Muscle of leg (tissue), 11 donors: ENCODE data around the gene UBE2R2. TPM values are rescaled to one million over a fixed set of nuclear protein-coding genes. Genes with fewer than 3 reads are reported as not detected.
A peak's percentile ranks its signal among the peaks of the same experiment; 100 is the strongest.
"Not testable (repeated sequence)": the region's sequence is repeated elsewhere in the genome, so short reads cannot be mapped to it uniquely, and the experiment has no call there.

Experiments
- DNase-seq: peaks from one replicate; pipeline ENCODE4 v3.0.0; 2013
- H3K27ac ChIP-seq: one replicate; pipeline ENCODE4 v1.5.1; 2013; ENCODE audit warnings: mild to moderate bottlenecking, low read length, control low read depth
- H3K27me3 ChIP-seq: one replicate; pipeline ENCODE4 v1.6.1; 2013; ENCODE audit warnings: low read length; ENCODE audit not compliant: control insufficient read depth, insufficient read depth
- H3K36me3 ChIP-seq: one replicate; pipeline ENCODE4 v1.6.1; 2013; ENCODE audit warnings: low read length; ENCODE audit not compliant: control insufficient read depth, insufficient read depth
- H3K4me1 ChIP-seq: one replicate; pipeline ENCODE4 v1.6.1; 2013; ENCODE audit warnings: low read length; ENCODE audit not compliant: control insufficient read depth, insufficient read depth
- H3K4me3 ChIP-seq: one replicate; pipeline ENCODE4 v1.5.1; 2013; ENCODE audit warnings: low read length, control low read depth
- H3K9me3 ChIP-seq: replicated peaks from 2 replicates; pipeline ENCODE4 v1.6.1; 2013; ENCODE audit warnings: low read depth, low read length; ENCODE audit not compliant: control insufficient read depth
- WGBS: methylation state at CpG from one replicate; pipeline ENCODE4 v1.1.5; 2013; ENCODE audit warnings: missing lambda C conversion rate; ENCODE audit not compliant: insufficient coverage; 5-methylcytosine and 5-hydroxymethylcytosine counted together
- polyA plus RNA-seq, 8 donors: library from polyadenylated mRNA; unstranded; fragments of 120-200 nt; gene quantifications; one replicate each; pipeline versions ENCODE4 v1.2.1 to v1.2.3, GENCODE V29; 2013; ENCODE audit warnings: inconsistent platforms in 1 of 8, low replicate concordance in 1 of 8; ENCODE audit not compliant: insufficient read length in 8 of 8, insufficient read depth in 1 of 8
- total RNA-seq: library from RNA; stranded (reverse); fragments of 120-200 nt; gene quantifications from one replicate; pipeline ENCODE4 v1.2.4, GENCODE V29; 2013

The UBE2R2 gene
- total and polyA plus RNA-seq, 9 donors, result 18.2 to 48.5 (median 40.9) TPM

- Histone ChIP-seq H3K4me3 (no peak overlapping the region), H3K36me3 (peaks cover 34% of the 10 kb centered on the region), H3K27me3 (no peaks in the 10 kb centered on the region), H3K27ac (no peak overlapping the region), H3K4me1 (no peaks in the 10 kb centered on the region), H3K9me3 (no peaks in the 10 kb centered on the region)
- 74% methylated on average over 2 of the region's 3 CpGs for WGBS
- DNase-seq, result no peak
Measured at GRCh38 chr9:33946779-33947535, 130.0 kb downstream of the UBE2R2 start.

GRCh38 chr9:33950371-33950770 lies 133.4 kb downstream of the UBE2R2 start:
- no peak for DNase-seq
- H3K27ac ChIP-seq, result no peak overlapping the region
- H3K4me1 ChIP-seq, result no peaks in the 10 kb centered on the region
- WGBS, result 100% methylated on average over 1 of the region's 1 CpG
- H3K9me3 ChIP-seq, result no peaks in the 10 kb centered on the region
- H3K36me3 ChIP-seq, result peaks cover 29% of the 10 kb centered on the region
- no peak overlapping the region for H3K4me3 ChIP-seq
- H3K27me3 ChIP-seq, result no peaks in the 10 kb centered on the region

- Histone ChIP-seq H3K4me3 (no peak overlapping the region), H3K4me1 (no peaks in the 10 kb centered on the region), H3K27ac (no peak overlapping the region), H3K9me3 (no peaks in the 10 kb centered on the region), H3K27me3 (no peaks in the 10 kb centered on the region), H3K36me3 (peaks cover 33% of the 10 kb centered on the region)
- no CpG with 5 or more reads among the region's 2 CpGs for WGBS
- DNase-seq, result peak; percentile 25
Measured at GRCh38 chr9:33952066-33952465, 135.1 kb downstream of the UBE2R2 start.

GRCh38 chr9:33956544-33956943 lies 139.6 kb downstream of the UBE2R2 start:
- no peak overlapping the region for H3K27ac ChIP-seq
- H3K9me3 ChIP-seq, result no peaks in the 10 kb centered on the region
- no peak for DNase-seq
- H3K27me3 ChIP-seq, result no peaks in the 10 kb centered on the region
- H3K4me1 ChIP-seq, result no peaks in the 10 kb centered on the region
- peaks cover 44% of the 10 kb centered on the region for H3K36me3 ChIP-seq
- no peak overlapping the region for H3K4me3 ChIP-seq
- 100% methylated on average over 1 of the region's 4 CpGs for WGBS

- no CpG with 5 or more reads among the region's 2 CpGs for WGBS
- Histone ChIP-seq H3K4me1 (no peaks in the 10 kb centered on the region), H3K4me3 (no peak overlapping the region), H3K36me3 (peaks cover 35% of the 10 kb centered on the region), H3K27me3 (no peaks in the 10 kb centered on the region), H3K27ac (no peak overlapping the region), H3K9me3 (no peaks in the 10 kb centered on the region)
- no peak for DNase-seq
Measured at GRCh38 chr9:33959725-33960124, 142.8 kb downstream of the UBE2R2 start.

- not testable (repeated sequence) for DNase-seq
Measured at GRCh38 chr9:33962468-33962867, 145.5 kb downstream of the UBE2R2 start.

GRCh38 chr9:33964086-33964768 lies 147.3 kb downstream of the UBE2R2 start:
- no peaks in the 10 kb centered on the region for H3K4me1 ChIP-seq
- H3K27me3 ChIP-seq, result no peaks in the 10 kb centered on the region
- DNase-seq, result no peak
- H3K36me3 ChIP-seq, result peaks cover 19% of the 10 kb centered on the region
- no peak overlapping the region for H3K27ac ChIP-seq
- no peaks in the 10 kb centered on the region for H3K9me3 ChIP-seq
- H3K4me3 ChIP-seq, result no peak overlapping the region
- WGBS, result no CpG with 5 or more reads among the region's 2 CpGs

More at GRCh38 chr9:33962468-33962867, 145.5 kb downstream of the UBE2R2 start:
- not testable (repeated sequence) for H3K9me3 ChIP-seq, H3K4me1 ChIP-seq, H3K27me3 ChIP-seq, H3K27ac ChIP-seq, H3K4me3 ChIP-seq
- WGBS, result no CpG with 5 or more reads among the region's 7 CpGs
- peaks cover 23% of the 10 kb centered on the region for H3K36me3 ChIP-seq

Other genes starting within 250 kb of the UBE2R2 start
- gene PRSS3, start 21.6 kb upstream of the UBE2R2 start, total RNA-seq, result 0.09 TPM
- 1 to 10 TPM in 3 of 8 donors, under 1 TPM in 3, not detected in 2; 0.18 to 3.2 (median 0.88) TPM for gene PRSS3, start 21.6 kb upstream of the UBE2R2 start, polyA plus RNA-seq
- 58.4 TPM for gene UBAP2, start 231.7 kb downstream of the UBE2R2 start, total RNA-seq
- 10 to 100 TPM; 51.4 to 89.8 (median 66.7) TPM for gene UBAP2, start 231.7 kb downstream of the UBE2R2 start, polyA plus RNA-seq